ENCODE measurements around the gene TBC1D5.
"Not testable (repeated sequence)": the region's sequence is repeated elsewhere in the genome, so short reads cannot be mapped to it uniquely, and the experiment has no call there.

TBC1D5 gene

GRCh38 chr3:17394541-17395155 lies 347.8 kb downstream of the TBC1D5 start:
- no peak for FAIRE-seq

GRCh38 chr3:17392516-17392915 lies 349.9 kb downstream of the TBC1D5 start:
- not testable (repeated sequence) for FAIRE-seq

GRCh38 chr3:17390785-17391184 lies 351.6 kb downstream of the TBC1D5 start:
- FAIRE-seq, result no peak

GRCh38 chr3:17387108-17387507 lies 355.3 kb downstream of the TBC1D5 start:
- no peak for FAIRE-seq

GRCh38 chr3:17386432-17386831 lies 356.0 kb downstream of the TBC1D5 start:
- no peak for FAIRE-seq

- peak; percentile 71 for FAIRE-seq
These were observed 357.7 kb downstream of the TBC1D5 start for GRCh38 chr3:17384567-17385296.

GRCh38 chr3:17373304-17373703 lies 369.1 kb downstream of the TBC1D5 start:
- no peak for FAIRE-seq

- peak; percentile 81 for FAIRE-seq
These were observed 369.8 kb downstream of the TBC1D5 start for GRCh38 chr3:17372362-17373210.

- no peak for FAIRE-seq
These were observed 372.5 kb downstream of the TBC1D5 start for GRCh38 chr3:17369973-17370372.

GRCh38 chr3:17367171-17367570 lies 375.3 kb downstream of the TBC1D5 start:
- FAIRE-seq, result no peak

- FAIRE-seq, result no peak
These were observed 381.4 kb downstream of the TBC1D5 start for GRCh38 chr3:17360991-17361390.

- no peak for FAIRE-seq
These were observed 382.5 kb downstream of the TBC1D5 start for GRCh38 chr3:17359911-17360310.

- no peak for FAIRE-seq
These were observed 385.3 kb downstream of the TBC1D5 start for GRCh38 chr3:17357035-17357710.

GRCh38 chr3:17356585-17356984 lies 385.8 kb downstream of the TBC1D5 start:
- no peak for FAIRE-seq

- FAIRE-seq, result no peak
These were observed 386.8 kb downstream of the TBC1D5 start for GRCh38 chr3:17355591-17355990.

- no peak for FAIRE-seq
These were observed 388.1 kb downstream of the TBC1D5 start for GRCh38 chr3:17354341-17354740.

GRCh38 chr3:17352620-17353019 lies 389.8 kb downstream of the TBC1D5 start:
- no peak for FAIRE-seq

- not testable (repeated sequence) for FAIRE-seq
These were observed 391.2 kb downstream of the TBC1D5 start for GRCh38 chr3:17351193-17351592.

- no peak for FAIRE-seq
These were observed 393.3 kb downstream of the TBC1D5 start for GRCh38 chr3:17349093-17349492.

GRCh38 chr3:17342119-17342518 lies 400.3 kb downstream of the TBC1D5 start:
- no peak for FAIRE-seq

- no peak for FAIRE-seq
These were observed 401.7 kb downstream of the TBC1D5 start for GRCh38 chr3:17340693-17341092.

GRCh38 chr3:17340261-17340660 lies 402.2 kb downstream of the TBC1D5 start:
- no peak for FAIRE-seq

GRCh38 chr3:17339132-17339575 lies 403.3 kb downstream of the TBC1D5 start:
- peak; percentile 80 for FAIRE-seq

Measured in islet of Langerhans (tissue), 1 donor.